ENCODE results near the gene SLC7A1.

The SLC7A1 gene

GRCh38 chr13:29582171-29582570, 13.3 kb downstream of the SLC7A1 start:
- DNase-seq = no peak

DNA sequence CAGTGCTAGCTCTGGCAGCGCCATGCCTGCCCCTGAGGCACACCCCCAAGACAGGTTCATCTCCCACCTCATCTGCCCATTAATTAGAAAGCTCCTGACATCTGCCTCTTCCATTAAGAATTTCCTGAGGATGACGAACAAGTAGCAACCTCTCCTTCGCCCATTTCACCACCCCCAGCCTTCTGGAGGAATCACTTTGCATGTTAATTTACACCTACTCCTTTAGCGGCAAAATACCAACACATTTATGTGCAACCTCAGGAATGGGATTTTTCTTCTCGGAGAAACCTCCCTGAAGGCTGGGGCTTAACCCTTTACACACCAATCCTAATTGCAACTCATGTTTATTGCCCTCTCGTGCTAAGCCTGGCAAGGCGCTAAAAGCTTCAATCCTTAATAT, 13.8 kb downstream of the SLC7A1 start:
- DNase-seq = no peak

DNA sequence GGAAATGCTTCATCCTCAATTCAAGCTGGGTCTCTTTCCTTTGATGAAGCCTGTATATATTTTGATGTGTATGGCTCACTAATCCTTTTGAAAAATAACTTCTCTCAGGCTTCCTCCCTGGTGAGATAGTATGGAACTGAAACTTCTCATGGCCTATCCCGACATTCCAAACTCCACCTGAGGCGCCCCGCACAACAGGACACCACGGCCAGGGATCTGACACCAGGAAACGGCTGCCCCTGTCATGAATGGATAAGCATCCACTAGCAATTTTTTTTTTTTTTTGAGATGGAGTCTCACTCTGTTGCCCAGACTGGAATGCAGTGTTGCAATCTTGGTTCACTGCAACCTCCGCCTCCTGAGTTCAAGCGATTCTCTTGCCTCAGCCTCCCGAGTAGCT, 16.4 kb downstream of the SLC7A1 start:
- DNase-seq = no peak

- no peak for DNase-seq
Observed at GRCh38 chr13:29578300-29579085, 17.0 kb downstream of the SLC7A1 start.

DNA sequence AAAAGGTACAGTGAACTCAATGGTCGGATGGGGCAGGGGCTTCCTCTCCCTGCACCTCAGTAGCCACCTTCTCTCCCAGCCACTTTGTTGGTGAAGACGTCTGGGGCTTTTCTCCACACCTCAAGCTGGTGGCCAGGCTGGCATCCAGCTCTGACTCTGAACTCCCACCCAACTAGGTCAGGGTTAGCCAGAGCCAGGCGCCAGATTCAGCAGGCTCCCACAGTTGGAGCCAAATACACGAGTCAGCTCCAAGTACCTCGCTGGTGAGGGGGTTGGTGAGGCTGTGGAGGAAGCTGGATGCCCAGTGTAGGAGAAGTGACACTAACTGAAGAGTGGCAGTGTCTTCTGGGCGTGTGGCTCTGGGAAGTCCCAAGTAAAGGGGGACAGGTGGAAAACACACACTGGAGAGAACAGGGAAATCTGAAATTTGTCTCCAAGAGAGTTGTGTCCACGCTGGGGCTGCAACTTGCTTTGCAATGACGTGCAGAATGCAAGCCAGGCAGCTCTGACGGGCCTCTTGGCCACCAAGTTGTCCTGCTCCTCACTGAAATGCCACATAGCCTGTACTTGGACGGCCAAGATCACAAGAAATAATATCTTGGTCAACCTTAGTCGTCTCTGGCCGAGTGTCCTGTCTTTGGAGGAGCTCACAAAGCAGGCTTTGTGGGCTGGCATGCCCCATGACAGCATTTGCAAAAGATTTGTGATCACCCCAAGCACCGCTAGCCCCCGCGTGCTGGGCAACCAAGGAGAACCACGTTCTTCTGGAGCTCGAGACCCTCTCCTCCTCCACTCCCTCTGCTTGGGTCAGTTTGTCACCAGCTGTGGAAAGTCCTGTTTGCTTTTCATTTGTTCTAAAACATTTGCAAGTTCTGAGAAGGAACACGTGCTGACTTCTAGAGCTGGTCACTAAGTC, 18.1 kb downstream of the SLC7A1 start:
- DNase-seq = no peak

- DNase-seq = no peak
Observed at GRCh38 chr13:29576581-29576980, 18.9 kb downstream of the SLC7A1 start.

DNA sequence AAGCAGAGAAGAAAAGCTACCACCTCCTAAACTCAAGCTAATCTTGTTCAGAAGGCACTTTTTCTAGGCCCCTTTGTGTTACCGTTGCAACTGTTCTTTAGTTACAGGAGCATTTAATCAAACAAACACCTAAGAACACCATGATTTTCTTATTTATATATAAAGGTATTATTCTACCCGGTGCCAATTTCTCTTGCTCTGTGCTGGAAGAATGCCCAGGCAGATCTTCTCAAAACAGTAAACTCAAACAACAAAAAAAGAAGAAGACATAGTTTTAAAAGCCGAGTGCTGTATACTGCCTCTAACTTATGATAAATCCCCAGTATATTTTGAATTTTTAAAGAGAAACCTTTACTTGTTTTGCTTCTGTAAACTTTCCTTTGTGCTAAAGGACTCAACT, 20.4 kb downstream of the SLC7A1 start:
- DNase-seq = no peak

- DNase-seq = no peak
Observed at GRCh38 chr13:29573190-29573589, 22.3 kb downstream of the SLC7A1 start.

- DNase-seq = no peak
Observed at GRCh38 chr13:29572575-29572974, 22.9 kb downstream of the SLC7A1 start.

DNA sequence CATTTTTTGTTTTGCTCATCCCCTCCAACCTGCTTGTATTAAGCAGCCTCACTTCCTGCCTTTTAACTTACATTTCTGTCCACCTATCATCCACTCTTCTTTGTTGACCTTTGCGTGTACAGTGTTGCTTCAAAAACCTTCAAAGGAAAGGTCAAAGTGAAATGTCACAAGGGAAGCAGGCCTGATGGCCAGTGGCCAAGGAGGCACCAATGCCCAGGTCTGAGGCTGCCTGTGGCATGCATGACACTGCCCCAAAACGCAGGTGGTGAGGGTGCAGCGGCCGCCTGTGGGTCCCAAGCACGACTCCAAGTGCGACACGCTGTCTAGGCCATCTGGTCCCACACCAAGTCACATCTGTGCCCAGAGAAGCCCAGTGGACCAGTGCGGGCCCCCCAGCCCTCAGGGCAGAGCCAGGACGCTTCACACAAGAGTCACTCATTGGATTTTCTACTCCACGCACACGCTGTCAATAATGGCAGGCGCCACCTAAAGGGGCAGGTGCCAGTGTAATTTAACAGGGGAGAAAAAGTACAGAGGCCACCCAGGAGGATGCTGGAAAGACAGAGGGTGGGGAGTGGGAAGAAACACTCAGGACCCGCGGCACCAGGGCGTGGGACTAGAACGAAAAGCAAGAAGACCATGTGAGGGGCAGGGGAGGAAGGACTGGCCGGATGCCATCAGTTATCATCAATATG, 23.5 kb downstream of the SLC7A1 start:
- no peak for DNase-seq

DNA sequence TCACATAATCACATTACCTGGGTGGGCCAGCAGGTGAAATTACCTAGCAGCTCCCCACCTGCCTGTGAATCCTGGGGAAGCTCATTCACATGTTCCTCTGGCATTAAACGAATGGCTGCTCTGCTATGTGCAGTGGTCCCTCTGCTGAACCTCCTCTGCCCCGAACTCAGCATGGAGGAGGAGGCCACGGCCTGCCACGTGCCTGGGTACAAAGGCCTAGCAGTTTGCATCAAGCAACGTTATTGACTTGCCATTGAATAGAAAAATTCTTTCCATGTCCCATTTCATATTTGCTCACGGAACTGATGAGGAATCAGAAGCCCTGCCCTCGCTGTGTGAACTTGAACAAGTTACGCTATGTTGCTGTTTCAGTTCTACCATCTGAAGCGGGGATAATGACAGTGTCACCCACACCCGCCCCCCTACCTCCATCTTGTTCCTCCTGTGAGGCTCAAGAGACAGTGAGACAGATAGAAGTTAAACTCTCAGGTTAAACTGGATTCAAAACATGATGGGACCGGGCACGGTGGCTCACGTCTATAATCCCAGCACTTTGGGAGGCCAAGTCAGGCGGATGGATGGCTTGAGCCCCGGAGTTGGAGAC, 25.3 kb downstream of the SLC7A1 start:
- DNase-seq = no peak

GRCh38 chr13:29569253-29570050, 26.0 kb downstream of the SLC7A1 start:
- DNase-seq = no peak

DNA sequence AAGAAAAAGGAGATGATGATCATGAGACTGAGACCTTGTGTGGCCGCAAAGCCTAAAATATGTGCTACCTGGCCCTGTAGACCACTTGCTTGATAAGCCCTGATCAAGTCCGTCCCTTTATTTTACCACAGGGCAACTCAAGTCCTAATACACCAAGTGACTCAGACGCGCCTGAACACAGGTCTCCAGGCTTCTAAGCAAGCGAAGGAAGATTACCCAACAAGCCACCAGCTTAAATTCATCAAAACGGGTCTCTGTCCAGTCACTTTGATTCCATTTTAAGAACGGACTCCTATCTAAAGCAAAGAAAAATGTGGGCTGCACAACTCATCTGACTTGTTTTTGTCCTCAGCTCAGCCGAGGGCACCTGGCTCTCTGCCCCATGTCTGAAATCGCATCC, 26.8 kb downstream of the SLC7A1 start:
- no peak for DNase-seq

- no peak for DNase-seq
Observed at GRCh38 chr13:29567411-29567810, 28.1 kb downstream of the SLC7A1 start.

DNA sequence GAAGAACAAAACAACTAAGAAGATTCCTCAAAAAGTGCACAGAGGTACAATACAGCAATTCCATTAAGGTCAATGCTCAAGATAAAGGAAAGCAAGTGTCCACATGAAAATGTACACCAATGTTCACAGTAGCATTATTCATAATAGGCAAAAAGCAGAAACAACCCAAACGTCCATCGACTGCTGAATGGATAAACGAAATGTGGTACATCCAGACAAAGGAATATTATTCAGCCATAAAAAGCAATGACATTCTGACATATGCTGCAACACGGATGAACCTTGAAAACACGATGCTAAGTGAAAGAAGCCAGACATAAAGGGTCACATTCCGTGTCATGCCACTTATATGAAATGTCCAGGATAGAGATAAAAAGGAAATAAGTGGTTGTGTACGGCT, 29.3 kb downstream of the SLC7A1 start:
- no peak for DNase-seq

DNA sequence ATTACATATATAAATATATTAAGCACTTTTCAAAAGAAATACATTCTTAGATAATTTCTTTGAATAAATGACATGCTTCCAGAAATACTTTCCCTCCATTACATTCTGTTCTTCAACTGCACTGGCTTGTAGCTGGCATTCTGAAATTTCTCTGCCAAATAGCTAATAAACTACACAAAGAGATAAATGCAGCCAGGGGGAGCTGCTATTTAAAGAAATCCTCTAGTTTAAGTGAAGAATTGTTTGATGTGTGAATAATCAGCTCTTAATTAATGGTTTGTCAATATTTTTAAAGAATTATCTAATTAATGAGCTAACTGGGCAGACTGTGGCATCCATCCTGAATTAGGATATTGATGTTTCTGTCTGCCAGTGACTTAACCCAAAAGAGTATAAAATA, 30.7 kb downstream of the SLC7A1 start:
- no peak for DNase-seq

DNA sequence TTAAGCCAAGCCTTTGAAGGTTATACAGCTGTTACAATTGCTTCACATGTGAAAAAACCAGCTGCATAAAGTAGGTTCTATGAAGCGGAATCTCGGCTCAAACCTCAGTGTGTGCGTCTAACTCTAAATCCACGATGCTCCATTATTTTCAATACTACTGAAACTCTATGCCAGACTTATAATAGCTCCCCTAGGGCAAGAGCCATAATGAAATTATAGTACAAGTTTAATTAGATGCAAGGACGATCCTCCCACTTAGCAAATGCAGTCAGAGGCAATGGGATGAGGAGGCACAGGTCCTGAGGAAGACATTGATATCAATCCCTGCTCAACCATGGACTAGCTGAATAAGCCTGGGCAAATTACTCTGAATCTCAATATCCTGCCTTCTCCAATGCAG, 31.1 kb downstream of the SLC7A1 start:
- no peak for DNase-seq

DNA sequence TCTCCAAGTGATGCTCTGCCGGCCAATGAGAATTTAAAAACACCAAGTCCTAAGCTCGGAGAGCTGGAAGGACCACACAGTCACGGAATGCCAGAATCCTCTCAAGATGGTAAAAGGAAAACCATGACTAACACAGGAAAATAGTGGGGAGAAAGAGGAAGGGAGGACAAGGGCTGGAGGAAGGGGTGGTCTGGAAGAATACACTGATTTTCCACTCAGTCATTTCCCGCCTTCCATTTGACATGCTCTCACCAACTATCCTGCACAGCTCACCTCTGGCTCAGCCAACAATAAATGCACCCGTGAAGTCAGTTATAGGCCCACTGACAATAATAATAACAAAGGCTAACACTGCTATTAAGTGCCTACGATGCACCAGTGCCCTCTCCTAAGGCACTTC, 31.5 kb downstream of the SLC7A1 start:
- DNase-seq = no peak

- DNase-seq = no peak
Observed at GRCh38 chr13:29562786-29563438, 32.6 kb downstream of the SLC7A1 start.

DNA sequence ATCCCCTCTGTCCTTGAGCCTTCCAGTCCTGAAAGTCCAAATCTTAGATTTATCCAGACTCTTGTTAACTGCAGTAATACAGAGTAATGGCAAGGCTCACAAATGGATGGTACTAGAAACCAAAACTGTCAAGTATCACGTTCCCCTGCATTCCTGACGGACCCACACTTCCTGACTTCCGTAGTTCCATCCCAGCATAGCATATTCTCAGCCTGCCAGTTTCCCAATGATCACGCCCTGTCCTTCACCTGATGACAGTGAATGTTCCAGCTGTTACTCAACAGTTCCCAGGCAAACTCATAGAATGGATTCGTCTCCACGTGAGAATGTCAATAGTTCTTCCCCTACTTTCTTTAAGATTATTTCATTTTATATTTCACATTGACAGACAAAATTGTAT, 33.6 kb downstream of the SLC7A1 start:
- no peak for DNase-seq

GRCh38 chr13:29556742-29557141, 38.7 kb downstream of the SLC7A1 start:
- no peak for DNase-seq

DNA sequence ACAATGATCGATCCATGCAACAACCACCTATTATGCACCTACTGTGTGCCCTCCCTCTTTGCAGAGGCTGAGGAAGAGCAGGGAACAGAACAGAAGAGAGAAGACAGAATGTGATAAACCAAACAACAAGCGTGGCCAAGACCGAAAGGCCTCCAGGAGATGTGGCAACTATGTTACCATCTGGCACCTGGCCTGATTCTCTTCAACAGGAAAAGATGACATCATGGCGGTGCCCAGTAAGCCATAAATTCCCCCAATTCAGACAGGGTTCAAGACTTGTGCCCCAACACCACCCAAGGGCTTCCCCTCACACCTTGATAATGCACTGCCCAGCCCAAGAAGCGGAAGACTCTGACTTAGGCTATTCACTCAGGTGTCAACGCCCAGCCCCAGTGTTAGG, 44.3 kb downstream of the SLC7A1 start:
- DNase-seq = no peak
